CD4-positive, alpha-beta T cell treated with Interleukin-12 subunit alpha and Interleukin-12 subunit beta, for 1 hour (primary cell): ENCODE data around the gene RNF144B.

Experiments
- DNase-seq: peaks from one replicate; pipeline ENCODE4 v3.0.0-alpha.2; 2020

The RNF144B gene

DNA sequence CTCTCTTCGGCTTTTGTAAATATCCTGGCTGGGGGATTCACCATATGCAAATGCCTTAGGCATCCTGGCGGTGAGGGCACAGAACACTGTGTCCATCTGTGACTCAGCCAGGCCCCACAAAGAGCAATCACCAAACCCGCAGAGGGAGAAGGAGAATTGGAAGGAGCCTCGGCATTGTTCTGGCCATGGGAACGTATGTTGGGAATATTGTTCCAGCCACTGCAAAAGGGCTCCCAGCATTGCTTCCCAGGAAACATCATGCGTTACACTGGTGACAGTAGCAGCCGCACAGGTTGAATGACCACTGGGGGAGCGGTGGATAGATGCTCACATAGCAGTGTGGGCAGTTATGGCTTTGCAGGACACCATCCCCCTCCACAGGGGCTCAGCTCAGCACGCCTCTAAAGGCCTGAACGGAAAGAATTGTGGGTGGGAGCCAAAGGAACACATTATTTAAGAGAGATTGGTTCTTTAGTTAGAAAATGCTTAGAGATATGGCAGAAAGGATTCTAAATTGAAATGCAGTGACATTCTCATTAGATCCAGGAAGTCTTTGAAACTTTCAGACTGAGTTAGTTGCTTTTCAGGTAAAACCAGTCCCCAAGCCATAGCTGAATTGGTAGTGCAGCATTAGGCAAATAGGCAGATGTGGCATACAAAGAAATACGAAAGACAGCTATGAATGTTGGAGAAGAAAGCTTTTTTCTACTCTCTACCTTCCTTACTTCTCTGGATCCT lies 104.3 kb downstream of the RNF144B start:
- no peak for DNase-seq

DNA sequence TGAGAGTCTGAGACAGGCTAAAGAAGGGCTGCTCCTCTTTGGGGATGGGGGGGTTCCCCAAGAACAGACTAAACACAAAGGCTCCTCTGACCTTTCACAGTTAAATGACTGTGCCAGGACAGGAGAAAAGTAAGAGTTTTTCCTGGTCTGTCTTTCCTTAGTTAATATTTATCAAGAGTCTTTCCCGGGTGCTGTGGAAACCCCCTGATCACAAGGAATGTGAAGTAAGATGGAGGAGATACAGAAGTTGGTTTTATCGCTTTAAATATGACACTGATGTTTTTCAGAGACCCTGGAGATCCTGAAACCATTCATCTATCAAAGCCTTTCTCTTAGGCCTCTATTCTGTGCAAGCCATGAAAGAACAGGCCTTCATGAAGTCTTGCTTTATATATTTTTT lies 105.8 kb downstream of the RNF144B start:
- DNase-seq: no peak

GRCh38 chr6:18493382-18493891 lies 106.3 kb downstream of the RNF144B start:
- DNase-seq: no peak

- DNase-seq: no peak
Observed at GRCh38 chr6:18493925-18494324, 106.8 kb downstream of the RNF144B start.

DNA sequence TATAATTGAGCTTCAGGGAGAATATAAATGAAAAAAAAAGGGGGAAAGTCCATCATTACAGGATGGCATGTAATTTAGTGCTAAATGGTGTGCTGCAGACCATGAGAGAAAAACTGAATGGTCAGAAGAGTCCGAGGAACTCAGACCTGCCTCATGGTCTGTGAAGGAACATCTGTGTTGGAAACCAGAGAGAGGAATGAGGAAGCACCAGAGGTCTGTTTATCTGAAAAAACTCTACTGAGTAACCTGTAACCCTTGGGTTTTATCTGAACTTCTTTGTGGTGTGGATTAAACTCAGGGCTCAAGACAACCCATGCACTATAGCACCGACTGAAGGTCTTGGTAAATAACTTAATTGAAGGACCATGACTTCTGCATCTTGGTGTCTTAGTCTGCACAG lies 108.1 kb downstream of the RNF144B start:
- DNase-seq: no peak

GRCh38 chr6:18496462-18496861 lies 109.3 kb downstream of the RNF144B start:
- DNase-seq: no peak

DNA sequence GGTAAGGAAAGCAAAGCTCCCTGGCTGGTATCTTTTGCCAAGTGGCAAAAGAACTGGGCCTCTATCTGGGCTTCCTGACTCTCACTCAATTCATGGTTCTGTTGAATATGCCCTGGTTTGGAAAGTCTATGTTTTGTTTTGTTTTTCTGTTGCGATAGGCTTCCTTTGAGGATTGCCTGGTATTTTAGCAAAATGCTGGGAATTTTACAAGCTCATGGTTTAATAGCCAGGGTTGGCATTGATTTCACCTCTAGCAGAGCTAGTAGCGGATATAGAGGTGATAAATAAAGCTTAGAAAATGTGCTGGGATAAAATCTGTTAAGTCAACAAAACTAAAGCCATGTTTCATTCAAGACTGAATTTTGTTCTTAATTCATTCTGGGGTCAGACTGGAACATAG lies 109.9 kb downstream of the RNF144B start:
- no peak for DNase-seq

DNA sequence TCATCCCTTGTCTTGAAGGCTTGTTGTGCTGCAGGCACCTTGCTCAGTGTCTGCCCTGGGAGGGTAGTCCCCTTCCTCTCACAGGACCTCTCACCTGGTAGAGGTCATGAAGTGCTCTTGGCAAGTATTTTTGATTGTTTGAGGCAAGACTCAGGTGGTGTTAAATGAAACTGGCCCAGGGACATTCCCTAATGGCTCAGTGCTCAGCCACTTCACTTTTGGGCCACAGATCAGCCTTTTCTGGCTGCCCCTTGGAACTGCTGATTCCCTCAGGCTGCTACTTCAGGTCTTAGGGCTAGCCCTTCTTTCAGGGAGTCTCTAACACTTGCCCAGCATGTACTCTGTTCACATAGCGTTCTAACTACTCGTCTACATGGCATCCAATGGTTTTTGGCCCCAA lies 111.3 kb downstream of the RNF144B start:
- no peak for DNase-seq

- DNase-seq: no peak
Observed at GRCh38 chr6:18500921-18501662, 113.9 kb downstream of the RNF144B start.

- DNase-seq: peak; percentile 9
Observed at GRCh38 chr6:18501663-18502013, 114.5 kb downstream of the RNF144B start.

- no peak for DNase-seq
Observed at GRCh38 chr6:18503206-18503592, 116.0 kb downstream of the RNF144B start.

- peak; percentile 50 for DNase-seq
Observed at GRCh38 chr6:18503593-18504231, 116.6 kb downstream of the RNF144B start.

GRCh38 chr6:18504232-18504596 lies 117.1 kb downstream of the RNF144B start:
- no peak for DNase-seq

- no peak for DNase-seq
Observed at GRCh38 chr6:18506382-18507017, 119.3 kb downstream of the RNF144B start.

DNA sequence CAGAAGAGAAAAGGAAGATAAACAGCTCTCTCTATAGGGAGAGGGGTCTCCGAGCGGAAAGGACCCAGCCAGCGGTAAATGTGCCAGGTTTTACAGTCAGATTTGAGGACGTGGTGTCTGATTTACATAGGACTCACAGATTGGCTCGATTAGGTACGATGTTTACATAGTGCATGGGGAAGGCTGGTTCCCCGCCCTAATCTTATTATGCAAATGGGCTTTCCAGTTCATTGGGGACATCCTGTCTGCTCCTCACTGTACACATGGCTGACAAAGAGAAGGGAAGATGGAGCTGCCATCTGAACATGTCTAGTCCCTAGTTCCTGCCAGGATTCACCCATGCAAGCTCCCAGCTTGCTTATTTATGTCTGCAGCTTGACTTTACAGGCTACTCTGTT lies 119.9 kb downstream of the RNF144B start:
- DNase-seq: no peak

DNA sequence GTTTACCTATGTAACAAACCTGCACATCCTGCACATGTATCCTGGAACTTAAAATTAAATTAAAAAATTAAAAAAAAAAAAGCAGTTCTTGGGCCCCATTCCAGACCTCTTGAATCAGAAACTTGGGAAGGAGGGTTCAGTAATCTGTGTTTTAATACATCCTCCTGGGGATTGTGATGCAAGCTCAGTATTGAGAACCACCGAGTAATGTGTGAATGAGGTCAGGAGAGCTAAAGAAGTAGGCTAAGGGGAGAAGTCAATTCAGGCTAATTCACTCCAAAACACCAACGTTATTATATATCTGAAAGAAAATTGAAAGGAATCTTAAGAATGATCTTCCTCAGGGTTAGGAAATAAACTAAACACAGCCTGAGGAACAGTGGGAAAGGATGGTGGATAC lies 120.4 kb downstream of the RNF144B start:
- DNase-seq: no peak

DNA sequence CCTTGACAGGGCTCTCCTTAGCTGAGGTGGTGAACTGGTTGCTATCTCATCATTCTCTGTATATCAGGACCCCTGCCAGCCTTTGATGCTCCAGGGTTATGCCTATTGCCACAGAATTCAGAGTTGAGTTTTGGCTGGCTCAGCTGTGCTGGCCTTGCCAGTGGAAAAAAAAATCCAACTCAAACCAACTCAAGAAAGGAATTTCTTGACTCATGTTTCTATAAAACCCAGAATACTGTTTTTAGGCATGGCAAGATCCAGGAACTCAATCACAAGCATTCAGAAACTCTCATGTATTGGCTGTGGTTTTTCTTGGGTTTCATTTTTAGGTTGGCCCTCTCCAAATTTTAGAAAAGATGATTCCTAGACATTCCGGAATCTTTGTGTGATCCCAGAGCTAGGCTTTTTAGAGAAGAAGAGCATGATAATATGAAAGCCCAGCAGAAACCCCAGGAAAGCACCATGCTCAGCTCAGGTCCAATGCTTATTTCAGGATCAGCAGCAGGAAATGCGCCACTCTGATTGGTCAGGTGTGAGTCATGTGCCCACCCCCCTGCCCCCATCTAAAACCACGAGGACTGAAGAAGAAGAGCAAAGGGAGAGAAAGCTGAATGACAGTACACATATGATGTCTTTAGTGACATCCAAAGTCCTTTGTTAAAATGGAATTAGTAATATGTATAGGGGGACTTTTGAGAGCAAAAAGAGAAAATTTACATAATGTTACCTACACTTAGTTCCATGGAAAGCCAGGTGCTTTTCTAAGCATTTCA lies 122.9 kb downstream of the RNF144B start:
- DNase-seq: no peak

DNA sequence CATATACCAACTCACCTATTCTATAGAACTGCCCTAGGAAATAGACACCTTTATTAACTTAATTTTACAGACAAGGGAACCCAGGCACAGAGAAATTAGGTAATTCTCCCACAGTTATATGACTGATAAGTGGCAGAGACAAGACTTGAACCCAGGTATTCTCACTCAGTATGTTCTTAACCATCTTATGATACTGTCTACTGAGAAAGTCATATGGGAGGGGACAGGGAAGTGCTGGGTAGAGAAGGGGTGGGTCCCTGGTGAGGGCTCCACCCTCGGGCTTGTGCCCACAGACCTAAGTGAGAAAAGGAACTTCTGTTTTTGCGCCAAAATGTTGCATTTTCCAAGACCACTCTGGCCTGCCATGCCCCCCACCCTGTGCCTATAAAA lies 123.5 kb downstream of the RNF144B start:
- no peak for DNase-seq

- DNase-seq: no peak
Observed at GRCh38 chr6:18511211-18511610, 124.1 kb downstream of the RNF144B start.

GRCh38 chr6:18513253-18513798 lies 126.2 kb downstream of the RNF144B start:
- DNase-seq: no peak

DNA sequence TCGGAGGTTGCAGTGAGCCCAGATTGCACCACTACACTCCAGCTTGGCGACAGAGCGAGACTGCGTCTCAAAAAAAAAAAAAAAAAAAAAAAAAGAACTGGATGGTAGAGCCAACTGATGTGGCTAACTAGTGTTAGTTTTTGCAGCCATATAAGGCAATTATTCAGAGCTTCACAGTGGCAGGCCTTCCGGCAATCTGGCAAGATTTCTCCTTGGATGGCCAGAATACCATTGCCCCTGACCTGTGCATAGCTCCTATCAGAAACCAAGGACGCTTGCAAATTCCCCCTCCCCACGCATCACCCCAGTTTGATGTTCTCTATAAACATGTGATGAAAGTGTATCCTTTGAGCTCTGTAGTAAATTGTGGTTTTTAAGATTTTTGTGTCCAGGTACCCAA lies 127.0 kb downstream of the RNF144B start:
- DNase-seq: no peak

DNA sequence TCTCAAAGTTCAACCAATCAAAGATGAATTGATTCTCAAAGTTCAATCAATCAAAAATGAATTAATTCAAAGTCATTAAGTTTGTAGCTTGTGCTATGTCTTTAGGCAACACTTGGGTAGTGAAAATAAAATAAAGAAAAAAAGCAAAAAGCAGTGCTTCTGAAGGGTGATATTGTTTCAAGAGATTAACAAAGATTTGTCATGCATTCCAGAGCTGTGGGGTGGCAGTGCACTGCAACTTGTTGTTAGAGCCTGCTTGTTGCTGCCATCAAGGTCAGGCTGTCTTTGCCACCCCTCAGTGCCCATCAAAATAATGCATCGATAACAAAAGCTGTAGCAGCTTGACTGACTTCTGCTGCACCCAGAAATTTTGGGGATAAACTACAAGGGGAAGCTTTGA lies 128.6 kb downstream of the RNF144B start:
- no peak for DNase-seq
